ENCODE data around the gene P2RX2.

P2RX2 gene

GRCh38 chr12:132621657-132622435, 3.3 kb downstream of the P2RX2 start:
- DNase-seq: no peak

GRCh38 chr12:132622437-132623071, 4.0 kb downstream of the P2RX2 start:
- DNase-seq: peak; percentile 68

GRCh38 chr12:132623072-132623869, 4.7 kb downstream of the P2RX2 start:
- DNase-seq: no peak

- DNase-seq: no peak
These were observed 5.7 kb downstream of the P2RX2 start for GRCh38 chr12:132624186-132624855.

- no peak for DNase-seq
These were observed 6.5 kb downstream of the P2RX2 start for GRCh38 chr12:132624910-132625630.

GRCh38 chr12:132625731-132626430, 7.3 kb downstream of the P2RX2 start:
- DNase-seq: no peak

GRCh38 chr12:132629330-132629729, 10.8 kb downstream of the P2RX2 start:
- DNase-seq: no peak

- no peak for DNase-seq
These were observed 12.1 kb downstream of the P2RX2 start for GRCh38 chr12:132630672-132631071.

GRCh38 chr12:132631666-132632065, 13.1 kb downstream of the P2RX2 start:
- DNase-seq: no peak

- DNase-seq: no peak
These were observed 14.1 kb downstream of the P2RX2 start for GRCh38 chr12:132632521-132633228.

- no peak for DNase-seq
These were observed 14.8 kb downstream of the P2RX2 start for GRCh38 chr12:132633398-132633797.

GRCh38 chr12:132633901-132634300, 15.3 kb downstream of the P2RX2 start:
- no peak for DNase-seq

- no peak for DNase-seq
These were observed 15.9 kb downstream of the P2RX2 start for GRCh38 chr12:132634411-132634990.

- no peak for DNase-seq
These were observed 16.7 kb downstream of the P2RX2 start for GRCh38 chr12:132635076-132635955.

- DNase-seq: no peak
These were observed 19.2 kb downstream of the P2RX2 start for GRCh38 chr12:132637811-132638210.

GRCh38 chr12:132638541-132639408, 20.2 kb downstream of the P2RX2 start:
- peak; percentile 27 for DNase-seq

GRCh38 chr12:132639956-132640520, 21.5 kb downstream of the P2RX2 start:
- no peak for DNase-seq

GRCh38 chr12:132640936-132641335, 22.4 kb downstream of the P2RX2 start:
- DNase-seq: no peak
